Karpas-422 (cell line): ENCODE results near the gene SELENOS. TPM values are rescaled to one million over a fixed set of nuclear protein-coding genes. Genes with fewer than 3 reads are reported as not detected.

Experiments used
- DNase-seq: peaks from one replicate; pipeline ENCODE4 v3.0.0-alpha.2; 2015
- H2AFZ ChIP-seq: fragments of 200-600 bp; sonication (generic); 2 replicates; pipeline ENCODE4 v1.6.1; 2014; ENCODE audit warnings: antibody characterized with exemption, low read length, mixed read lengths
- H3K27ac ChIP-seq: fragments of 200-600 bp; sonication (generic); 2 replicates; pipeline ENCODE4 v1.5.1; 2014; ENCODE audit warnings: mild to moderate bottlenecking, low read length, moderate library complexity
- H3K27me3 ChIP-seq: fragments of 200-600 bp; sonication (generic); 2 replicates; pipeline ENCODE4 v1.6.1; 2014; ENCODE audit warnings: low read length, mixed read lengths
- H3K36me3 ChIP-seq: fragments of 200-600 bp; sonication (generic); 2 replicates; pipeline ENCODE4 v1.6.1; 2014; ENCODE audit warnings: low read length, mixed read lengths; ENCODE audit not compliant: insufficient read depth
- H3K4me1 ChIP-seq: fragments of 200-600 bp; sonication (generic); 2 replicates; pipeline ENCODE4 v1.6.1; 2014; ENCODE audit warnings: mild to moderate bottlenecking, low read length, mixed read lengths
- H3K4me2 ChIP-seq: fragments of 200-600 bp; sonication (generic); 2 replicates; pipeline ENCODE4 v1.6.1; 2014; ENCODE audit warnings: low read length, low read depth, mild to moderate bottlenecking; ENCODE audit not compliant: poor library complexity, severe bottlenecking
- H3K4me3 ChIP-seq: fragments of 200-600 bp; sonication (generic); 2 replicates; pipeline ENCODE4 v1.5.1; 2014; ENCODE audit warnings: mild to moderate bottlenecking, antibody characterized with exemption, low read length, mixed read lengths
- H3K79me2 ChIP-seq: fragments of 200-600 bp; sonication (generic); 2 replicates; pipeline ENCODE4 v1.6.1; 2014; ENCODE audit warnings: mild to moderate bottlenecking, low read length, mixed read lengths
- H3K9ac ChIP-seq: fragments of 200-600 bp; sonication (generic); 2 replicates; pipeline ENCODE4 v1.6.0; 2014; ENCODE audit warnings: low read length
- H3K9me2 ChIP-seq: fragments of 200-600 bp; sonication (generic), shearing (Covaris generic); replicated peaks from 2 replicates; pipeline ENCODE4 v1.6.0; 2014; ENCODE audit warnings: mild to moderate bottlenecking, low read length, moderate library complexity; ENCODE audit not compliant: insufficient read depth
- H3K9me3 ChIP-seq: fragments of 300-700, 200-600 bp; sonication (generic); 2 replicates; pipeline ENCODE4 v1.6.1; 2014; ENCODE audit warnings: low read length, mixed read lengths
- H4K20me1 ChIP-seq: fragments of 200-600 bp; sonication (generic); 2 replicates; pipeline ENCODE4 v1.6.1; 2014; ENCODE audit warnings: mild to moderate bottlenecking, antibody characterized with exemption, low read length, low read depth; ENCODE audit not compliant: insufficient read depth
- total RNA-seq: library from RNA; depleted of rRNA; stranded (reverse); fragments of >200 nt; shearing (Covaris generic); gene quantifications from 2 replicates; pipeline ENCODE4 v1.2.3, GENCODE V29; 2014; ENCODE audit warnings: low replicate concordance; rRNA removed

SELENOS gene
- total RNA-seq, 1 experiment from 2014 or later, result 14.9 TPM

DNA sequence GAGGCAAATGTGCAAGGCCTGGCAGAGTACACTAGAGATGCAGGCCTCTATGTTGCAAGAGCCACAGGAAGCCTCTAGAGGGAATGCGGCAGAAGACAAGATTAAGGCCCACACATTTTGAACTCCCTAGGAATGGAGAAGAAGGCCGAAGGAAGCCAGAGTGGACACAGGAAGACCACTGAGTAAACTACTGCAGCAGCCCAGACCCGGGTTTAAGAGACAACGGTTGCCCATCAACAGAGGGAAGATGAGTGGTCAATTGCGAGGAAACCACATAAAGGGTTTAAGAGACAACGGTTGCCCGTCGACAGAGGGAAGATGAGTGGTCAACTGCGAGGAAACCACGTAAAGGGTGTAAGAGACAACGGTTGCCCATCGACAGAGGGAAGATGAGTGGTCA lies 40.0 kb downstream of the SELENOS start:
- peaks cover 48% of the 10 kb centered on the region for H3K79me2 ChIP-seq
- no peak overlapping the region for H3K4me2 ChIP-seq
- no peaks in the 10 kb centered on the region for H3K9me2 ChIP-seq
- H4K20me1 ChIP-seq, result peaks cover 2% of the 10 kb centered on the region; the same call in 1 of the 2 replicates
- H3K27me3 ChIP-seq, result no peaks in the 10 kb centered on the region
- no peak overlapping the region for H3K27ac ChIP-seq
- H3K9ac ChIP-seq, result no peak overlapping the region
- H2AFZ ChIP-seq, result no peak overlapping the region
- H3K4me3 ChIP-seq, result no peak overlapping the region
- peaks cover 3% of the 10 kb centered on the region for H3K4me1 ChIP-seq
- H3K36me3 ChIP-seq, result no peaks in the 10 kb centered on the region
- no peak for DNase-seq
- no peaks in the 10 kb centered on the region for H3K9me3 ChIP-seq

DNA sequence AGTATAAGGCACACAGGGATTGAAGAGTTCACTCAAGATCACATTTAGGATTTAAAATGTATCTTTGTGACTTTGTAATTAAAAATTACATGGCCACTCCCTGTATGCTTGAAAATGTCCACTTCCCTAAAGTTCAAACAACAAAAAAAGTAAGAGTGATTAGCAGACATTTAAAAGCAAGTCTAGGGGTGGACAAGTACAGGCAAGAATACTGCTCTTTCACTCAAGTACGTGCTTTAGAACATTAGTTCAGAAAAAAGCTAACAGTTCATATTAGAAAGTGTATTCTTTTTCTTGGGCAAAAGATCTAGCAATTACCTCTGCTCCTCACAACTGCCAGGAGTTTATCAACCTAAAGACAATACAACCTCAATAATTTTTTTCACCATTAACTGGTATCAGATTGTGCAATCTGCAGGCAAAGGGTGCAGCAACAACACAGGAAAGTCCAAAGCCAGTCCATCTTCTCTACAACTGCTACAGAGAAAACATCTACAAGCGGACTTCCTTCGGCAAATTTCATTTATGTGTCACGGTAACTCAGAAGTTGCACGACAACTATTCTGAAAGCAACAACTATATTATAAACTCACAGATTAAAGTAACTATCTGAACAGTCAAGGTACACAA lies 43.5 kb downstream of the SELENOS start:
- Histone ChIP-seq H3K4me3 (no peak overlapping the region), H3K36me3 (no peaks in the 10 kb centered on the region), H3K27me3 (no peaks in the 10 kb centered on the region), H3K9me3 (no peaks in the 10 kb centered on the region), H3K9me2 (no peaks in the 10 kb centered on the region), H3K4me1 (no peaks in the 10 kb centered on the region), H3K4me2 (no peak overlapping the region), H3K9ac (no peak overlapping the region), H3K27ac (no peak overlapping the region), H3K79me2 (peaks cover 21% of the 10 kb centered on the region), H4K20me1 (no peaks in the 10 kb centered on the region; the same call in 1 of the 2 replicates), H2AFZ (no peak overlapping the region)
- DNase-seq, result no peak

- H3K36me3 ChIP-seq, result no peaks in the 10 kb centered on the region
- no peaks in the 10 kb centered on the region for H3K9me2 ChIP-seq
- no peak for DNase-seq
- H3K79me2 ChIP-seq, result peaks cover 27% of the 10 kb centered on the region
- no peak overlapping the region for H3K4me3 ChIP-seq
- H3K9ac ChIP-seq, result no peak overlapping the region
- no peaks in the 10 kb centered on the region; the same call in 1 of the 2 replicates for H4K20me1 ChIP-seq
- H3K4me2 ChIP-seq, result no peak overlapping the region
- H2AFZ ChIP-seq, result no peak overlapping the region
- no peaks in the 10 kb centered on the region for H3K9me3 ChIP-seq
- no peaks in the 10 kb centered on the region for H3K27me3 ChIP-seq
- no peaks in the 10 kb centered on the region for H3K4me1 ChIP-seq
- H3K27ac ChIP-seq, result no peak overlapping the region
Measured at GRCh38 chr15:101232677-101233076, 44.6 kb downstream of the SELENOS start.

GRCh38 chr15:101228313-101228712 lies 49.0 kb downstream of the SELENOS start:
- Histone ChIP-seq H2AFZ (no peak overlapping the region), H4K20me1 (no peaks in the 10 kb centered on the region), H3K79me2 (peaks cover 36% of the 10 kb centered on the region)

GRCh38 chr15:101225658-101226057 lies 51.6 kb downstream of the SELENOS start:
- Histone ChIP-seq H2AFZ (no peak overlapping the region), H4K20me1 (peaks cover 10% of the 10 kb centered on the region), H3K27ac (no peak overlapping the region), H3K9me2 (no peaks in the 10 kb centered on the region), H3K27me3 (no peaks in the 10 kb centered on the region), H3K9ac (no peak overlapping the region), H3K9me3 (no peaks in the 10 kb centered on the region), H3K4me1 (no peaks in the 10 kb centered on the region), H3K36me3 (no peaks in the 10 kb centered on the region), H3K4me2 (no peak overlapping the region), H3K4me3 (no peak overlapping the region), H3K79me2 (peaks cover 25% of the 10 kb centered on the region)
- no peak for DNase-seq

More at GRCh38 chr15:101228313-101228712, 49.0 kb downstream of the SELENOS start:
- no peaks in the 10 kb centered on the region for H3K9me3 ChIP-seq
- H3K9ac ChIP-seq, result no peak overlapping the region
- no peak overlapping the region for H3K4me3 ChIP-seq
- no peak for DNase-seq
- H3K27me3 ChIP-seq, result no peaks in the 10 kb centered on the region
- H3K9me2 ChIP-seq, result no peaks in the 10 kb centered on the region
- no peak overlapping the region for H3K4me2 ChIP-seq
- H3K27ac ChIP-seq, result no peak overlapping the region
- H3K36me3 ChIP-seq, result no peaks in the 10 kb centered on the region
- no peaks in the 10 kb centered on the region for H3K4me1 ChIP-seq

Other genes with a start within 250 kb of the SELENOS start
- 10.5 and 11.4 TPM in 2 replicates for gene CHSY1, start 25.4 kb downstream of the SELENOS start, total RNA-seq
- gene SNRPA1, start 17.8 kb upstream of the SELENOS start, total RNA-seq, result 52.3 and 53.4 TPM in 2 replicates
- gene PCSK6, start 212.2 kb upstream of the SELENOS start, total RNA-seq, result 0.19 TPM in 1 of 2 replicates, not detected in the other